HG02870 (cell line): ENCODE results near the gene ZG16B.

Experiments
- ATAC-seq: cut with Tn5 transposase; IDR thresholded peaks from one replicate; pipeline ENCODE4 v1.9.1; 2021; ENCODE audit warnings: mild to moderate bottlenecking, moderate library complexity; ENCODE audit not compliant: unreplicated experiment

The ZG16B gene

DNA sequence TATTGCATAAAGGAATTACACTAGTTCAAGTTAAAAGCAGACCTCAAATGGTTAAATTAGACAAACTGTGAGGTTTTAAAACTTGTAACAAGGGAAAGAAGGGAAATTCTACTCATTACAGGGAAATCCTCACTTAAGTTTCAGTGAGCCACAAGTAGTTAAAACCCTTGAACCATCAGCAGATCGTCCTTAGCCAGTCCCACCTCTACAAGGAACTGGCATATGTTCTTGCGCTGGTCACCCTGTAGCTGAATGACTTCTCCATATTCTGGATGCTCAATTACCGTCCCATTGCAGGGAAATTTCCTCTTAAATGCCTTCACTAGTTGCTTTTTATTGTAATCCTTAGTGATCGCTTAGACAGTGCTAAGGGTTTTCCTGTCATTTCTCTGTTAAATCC lies 7.6 kb upstream of the ZG16B start:
- no peak for ATAC-seq

DNA sequence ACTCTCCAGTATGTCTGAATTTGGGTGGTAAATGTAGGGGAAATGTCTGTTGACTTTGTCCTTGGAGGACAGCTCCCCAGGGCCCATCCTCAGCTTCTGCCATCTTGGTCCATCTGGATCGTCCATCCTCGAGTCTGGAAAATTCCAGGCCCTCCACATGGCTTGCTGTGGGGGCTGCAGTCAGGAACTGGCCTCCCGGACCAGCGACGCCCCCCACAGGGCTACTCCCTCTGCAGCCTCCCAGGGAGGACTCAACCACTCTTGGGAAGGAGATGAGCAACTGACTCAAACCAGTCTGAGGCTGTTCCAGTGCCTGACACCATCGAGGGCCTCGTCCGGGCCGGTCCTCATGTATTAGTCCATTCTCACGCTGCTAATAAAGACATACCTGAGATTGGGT lies 5.5 kb upstream of the ZG16B start:
- no peak for ATAC-seq

DNA sequence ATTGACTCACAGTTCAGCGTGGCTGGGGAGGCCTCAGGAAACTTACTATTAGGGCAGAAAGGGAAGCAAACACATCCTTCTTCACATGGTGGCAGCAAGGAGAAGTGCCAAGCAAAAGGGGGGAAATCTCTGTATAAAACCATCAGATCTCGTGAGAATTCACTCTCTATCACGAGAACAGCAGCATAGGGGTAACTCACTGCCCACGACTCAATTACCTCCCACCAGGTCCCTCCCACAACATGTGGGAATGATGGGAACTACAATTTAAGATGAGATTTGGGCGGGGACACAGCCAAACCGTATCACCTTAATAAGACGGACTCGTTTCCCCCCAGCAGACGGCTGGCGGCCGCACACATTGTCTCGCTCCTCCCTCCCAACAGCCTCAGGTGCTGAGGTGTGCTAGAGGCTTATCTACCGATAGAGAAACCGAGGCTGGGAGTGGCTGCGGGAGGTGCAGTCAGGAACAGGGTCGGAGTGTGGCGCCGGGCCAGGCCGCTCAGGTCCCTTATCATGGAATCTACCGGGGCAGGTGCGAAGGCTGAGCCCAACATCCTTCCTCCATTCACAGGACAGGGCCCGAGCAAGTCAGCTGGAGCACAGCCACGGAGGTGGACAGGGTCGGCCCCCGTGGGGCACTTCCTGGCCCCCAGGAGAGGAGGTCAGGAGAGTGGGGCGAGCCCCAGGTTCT lies 4.9 kb upstream of the ZG16B start:
- ATAC-seq: no peak

DNA sequence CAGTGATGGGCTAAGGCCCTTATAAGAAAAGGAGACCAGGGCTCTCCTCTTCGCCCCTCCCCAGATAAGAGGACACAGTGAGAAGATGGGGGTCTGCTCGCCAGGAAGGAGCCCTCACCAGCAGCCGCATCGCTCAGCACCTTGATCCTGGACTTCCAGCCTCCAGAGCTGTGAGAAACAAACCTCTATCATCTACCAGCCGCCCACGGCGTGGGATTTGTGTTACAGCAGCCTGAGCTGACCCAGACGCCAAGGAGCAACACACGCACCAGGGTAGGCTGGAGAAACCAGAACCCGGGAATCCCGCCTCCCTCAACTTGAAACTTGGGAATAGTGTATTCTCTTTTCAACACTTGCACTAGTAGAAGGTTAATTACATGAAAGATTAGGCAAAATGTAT lies 4.2 kb upstream of the ZG16B start:
- no peak for ATAC-seq

DNA sequence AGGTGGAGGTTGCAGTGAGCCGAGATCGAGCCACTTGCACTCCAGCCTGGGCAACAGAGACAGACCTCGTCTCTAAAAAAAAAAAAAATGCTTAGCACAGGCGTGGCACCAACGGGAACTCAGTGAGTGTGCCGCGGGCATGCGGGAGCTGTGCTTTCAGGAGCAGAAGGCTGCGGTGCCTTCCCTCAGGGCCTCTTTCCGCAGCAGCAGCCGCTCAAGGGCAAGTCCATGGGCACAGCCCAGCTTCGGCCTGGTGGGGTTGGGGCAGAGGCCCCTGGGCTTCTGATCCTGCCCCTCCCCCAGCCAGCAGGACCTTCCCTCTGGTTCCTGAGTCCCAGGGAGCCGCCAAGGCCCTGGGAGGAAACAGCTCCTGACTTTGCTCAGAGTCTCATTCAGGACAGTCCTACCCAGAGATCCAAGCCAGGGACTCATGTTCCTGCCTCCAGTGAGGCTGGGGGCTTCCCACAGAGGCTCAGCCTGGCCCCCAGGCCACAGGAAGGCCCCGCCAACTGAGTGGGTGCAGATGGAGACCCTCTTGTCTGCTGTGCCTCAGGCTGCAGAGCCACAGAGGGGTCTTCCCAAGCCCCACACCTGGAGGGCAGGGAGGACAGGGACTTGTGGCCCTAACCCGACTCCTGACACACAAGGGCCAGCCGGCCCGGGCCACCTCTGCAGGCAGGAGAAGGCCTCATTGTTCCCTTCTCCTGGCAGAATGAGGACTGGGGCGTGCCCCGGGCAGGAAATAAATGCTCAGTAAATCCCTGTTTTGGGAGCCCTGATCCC lies 3.3 kb upstream of the ZG16B start:
- ATAC-seq: no peak

DNA sequence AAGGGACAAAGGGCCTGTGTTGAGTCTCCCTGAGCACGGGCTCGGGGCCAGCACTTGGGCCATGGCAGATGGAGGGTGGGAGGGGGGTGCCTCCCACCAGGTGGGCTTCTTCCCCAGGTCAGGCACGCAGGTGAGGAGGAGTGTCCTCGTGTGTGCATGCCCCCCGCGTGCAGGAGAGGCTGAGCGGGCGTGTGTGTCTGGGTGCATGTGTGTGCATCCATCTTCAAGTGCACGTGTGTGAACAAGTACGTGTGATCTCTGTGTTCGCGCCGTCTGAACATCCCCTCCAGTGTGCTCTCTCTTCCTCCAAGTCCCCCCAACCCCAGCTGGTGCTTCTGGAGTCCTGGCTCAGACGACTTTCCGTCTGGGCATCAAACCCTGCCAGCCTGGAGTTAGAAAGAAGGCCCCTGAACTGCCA lies 2.7 kb upstream of the ZG16B start:
- ATAC-seq: no peak

DNA sequence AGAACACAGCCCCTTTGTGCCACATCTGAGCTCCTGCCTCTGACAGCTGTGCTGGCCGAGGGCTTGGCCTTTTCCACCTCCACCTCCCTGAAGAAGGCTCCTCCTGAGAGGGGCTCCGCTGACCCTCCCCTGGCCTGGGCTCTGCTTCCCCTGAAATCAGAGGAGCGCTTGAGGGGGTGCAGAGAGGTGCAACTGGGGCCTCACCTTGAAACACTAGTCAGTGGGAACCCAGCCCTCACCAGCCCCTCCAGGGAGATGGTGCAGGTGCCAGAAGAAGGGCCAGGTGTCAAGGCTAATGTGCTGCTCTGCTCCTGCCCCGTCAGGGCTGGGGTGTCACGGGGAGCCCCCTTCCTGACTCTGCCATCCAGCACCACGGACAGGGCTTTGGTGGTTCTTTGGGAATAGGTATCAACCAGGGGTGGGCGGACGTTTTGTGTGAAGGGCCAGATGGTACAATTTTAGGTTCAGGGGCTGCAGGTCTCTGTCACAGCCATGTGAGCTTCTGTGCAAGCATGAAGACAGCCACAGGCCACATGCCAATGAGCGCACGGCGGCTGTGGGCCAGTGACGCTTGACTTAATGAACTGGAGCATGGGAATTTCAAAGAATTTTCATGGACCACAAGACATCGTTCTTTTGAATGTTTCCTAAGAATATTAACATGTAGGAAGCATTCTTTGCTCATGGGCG lies 2.1 kb upstream of the ZG16B start:
- ATAC-seq: no peak

DNA sequence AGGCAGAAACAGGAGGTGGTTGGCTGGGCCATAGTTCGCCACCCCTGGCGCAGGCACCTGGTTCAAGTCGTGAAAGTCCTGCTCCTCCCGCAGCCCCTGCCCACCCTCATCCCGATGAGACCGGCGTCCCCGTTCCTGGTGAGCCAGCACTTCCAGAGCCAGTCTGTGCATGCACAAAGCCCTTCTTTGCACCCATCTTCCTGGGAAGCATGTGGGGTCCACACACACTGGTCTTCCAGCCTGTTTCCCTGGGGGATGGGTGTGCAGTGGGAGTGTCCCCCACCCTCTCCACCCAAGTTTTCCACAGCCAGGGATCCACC lies 1.6 kb upstream of the ZG16B start:
- no peak for ATAC-seq

DNA sequence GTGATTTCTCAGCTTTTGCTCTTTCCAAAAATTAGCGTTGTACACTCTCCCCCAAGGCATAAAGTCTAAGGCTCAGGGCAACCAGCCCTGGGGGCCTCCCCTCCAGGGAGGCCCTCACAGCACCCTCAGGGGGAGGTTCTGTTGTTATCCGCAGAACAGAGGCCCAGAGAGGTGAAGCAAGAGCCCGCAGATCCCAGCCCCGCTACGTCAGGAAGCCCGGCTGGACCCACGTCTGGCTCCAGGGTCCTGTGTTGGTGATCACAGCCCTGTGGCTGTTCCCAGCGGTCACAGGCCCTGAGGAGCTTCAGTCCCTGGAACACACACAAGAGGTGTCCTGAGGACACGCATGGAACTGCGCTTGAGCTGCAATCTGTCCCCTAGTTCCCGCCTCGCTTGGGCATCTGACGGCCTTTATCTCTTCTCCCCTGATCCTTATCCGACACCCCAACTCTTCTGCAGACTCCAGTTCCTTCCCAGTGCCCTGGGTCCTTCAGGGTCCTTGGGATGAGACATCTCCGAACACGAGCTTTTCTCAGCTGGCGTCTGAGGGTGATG lies 1.1 kb upstream of the ZG16B start:
- no peak for ATAC-seq

DNA sequence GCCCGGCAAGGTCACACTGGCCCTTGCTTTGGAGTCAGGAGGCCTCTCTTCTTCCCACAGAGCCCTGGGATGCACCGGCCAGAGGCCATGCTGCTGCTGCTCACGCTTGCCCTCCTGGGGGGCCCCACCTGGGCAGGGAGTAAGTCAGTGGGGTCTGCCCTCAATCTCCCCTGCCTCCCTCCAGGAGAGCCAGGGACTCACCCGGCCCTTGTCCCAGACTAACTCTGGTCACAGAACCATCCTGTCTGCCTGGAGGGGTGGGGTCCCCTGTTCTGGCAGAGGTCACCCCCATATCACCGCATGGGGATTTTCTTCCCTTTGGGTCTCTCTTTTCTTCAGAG lies 222 bp downstream of the ZG16B start:
- no peak for ATAC-seq

DNA sequence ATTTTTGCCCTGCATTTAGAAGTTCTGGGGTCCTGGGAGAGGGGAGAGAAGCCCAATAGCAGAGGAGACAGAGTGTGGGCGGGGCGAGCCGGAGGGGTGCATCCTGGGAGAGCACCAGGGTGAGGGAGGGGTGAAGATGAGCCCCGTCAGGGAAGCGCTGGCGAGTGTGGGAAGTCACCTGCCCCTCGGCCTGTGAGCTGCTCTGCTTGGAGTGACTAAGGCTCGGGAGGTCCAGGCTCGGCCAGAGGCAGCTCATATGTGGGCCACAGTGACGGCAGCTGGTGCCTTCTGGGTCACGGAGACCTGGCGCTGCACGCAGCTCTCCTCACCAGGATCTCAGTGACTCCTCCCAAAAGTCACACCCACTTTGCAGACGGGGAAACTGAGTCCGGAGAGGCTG lies 1.1 kb downstream of the ZG16B start:
- no peak for ATAC-seq

DNA sequence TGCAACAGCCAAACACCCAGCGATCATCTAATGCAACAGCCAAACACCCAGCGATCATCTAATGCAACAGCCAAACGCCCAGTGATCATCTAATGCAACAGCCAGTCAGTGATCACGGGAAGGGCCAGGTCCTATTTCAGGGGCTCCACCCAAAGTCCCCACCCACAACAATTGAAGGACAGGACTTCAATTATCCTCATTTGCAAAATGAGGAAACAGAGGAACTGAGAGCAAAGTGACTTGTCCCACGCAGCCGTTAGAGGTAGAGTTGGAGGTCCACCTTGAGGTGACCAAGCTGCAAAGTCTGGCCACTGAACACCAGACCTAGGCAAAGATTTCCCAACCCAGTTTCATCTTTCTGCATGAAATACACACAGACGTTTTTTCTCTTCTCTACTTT lies 3.7 kb downstream of the ZG16B start:
- ATAC-seq: no peak

DNA sequence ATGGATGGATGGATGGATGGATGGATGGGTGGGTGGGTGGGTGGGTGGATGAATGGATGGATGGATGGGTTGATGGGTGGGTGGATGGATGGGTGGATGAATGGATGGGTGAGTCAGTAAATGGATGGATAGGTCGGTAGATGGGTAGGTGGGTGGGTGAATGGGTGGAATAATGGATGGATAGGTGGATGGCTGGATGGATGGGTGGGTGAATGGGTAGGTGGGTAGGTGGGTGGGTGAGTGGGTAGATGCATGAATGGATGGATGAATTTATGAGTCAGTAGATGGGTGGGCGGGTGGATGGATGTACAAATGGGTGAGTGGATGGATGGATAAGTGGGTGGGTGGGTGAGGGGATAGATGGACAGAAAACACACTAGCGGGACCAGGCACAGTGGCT lies 4.9 kb downstream of the ZG16B start:
- ATAC-seq: no peak

DNA sequence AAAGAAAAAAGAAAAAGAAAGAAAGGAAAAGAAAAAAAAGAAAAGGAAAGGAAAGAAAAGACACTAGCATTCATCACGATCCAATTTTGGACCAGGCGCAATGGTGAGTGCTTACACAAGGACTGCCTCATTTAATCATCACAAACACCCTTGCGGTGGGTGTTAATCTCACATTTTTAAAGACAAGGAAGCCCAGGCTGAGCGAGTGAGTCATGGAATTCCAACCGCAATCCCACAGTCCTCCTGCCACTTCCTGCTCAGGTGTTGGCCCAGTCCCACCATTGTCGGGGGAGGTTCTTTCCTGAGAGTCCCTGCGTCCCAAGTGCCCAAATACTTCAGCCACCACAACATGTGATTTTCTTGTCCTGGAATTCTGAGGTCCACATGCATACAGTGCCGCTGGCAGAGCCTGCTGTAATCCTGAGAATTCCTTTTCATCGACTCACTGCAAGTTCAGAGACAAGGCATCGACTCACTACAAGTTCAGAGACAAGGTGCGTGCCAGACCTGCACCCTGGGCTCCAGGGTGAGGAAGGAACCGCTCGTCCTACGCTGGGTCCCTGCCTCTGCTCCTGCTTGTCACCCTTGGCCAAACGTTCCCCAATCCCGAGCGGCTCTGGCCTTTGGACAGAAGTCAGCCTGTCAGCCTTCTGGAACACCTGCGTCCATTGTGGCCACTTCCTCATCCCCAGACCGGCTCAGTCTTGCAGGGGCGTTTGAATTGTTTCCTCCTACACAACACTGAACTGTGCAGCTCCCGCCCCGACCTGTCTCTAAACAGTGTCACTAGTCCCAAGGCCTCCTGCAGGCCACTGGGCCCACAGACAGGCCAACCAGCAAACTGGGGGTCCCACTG lies 5.8 kb downstream of the ZG16B start:
- ATAC-seq: no peak

DNA sequence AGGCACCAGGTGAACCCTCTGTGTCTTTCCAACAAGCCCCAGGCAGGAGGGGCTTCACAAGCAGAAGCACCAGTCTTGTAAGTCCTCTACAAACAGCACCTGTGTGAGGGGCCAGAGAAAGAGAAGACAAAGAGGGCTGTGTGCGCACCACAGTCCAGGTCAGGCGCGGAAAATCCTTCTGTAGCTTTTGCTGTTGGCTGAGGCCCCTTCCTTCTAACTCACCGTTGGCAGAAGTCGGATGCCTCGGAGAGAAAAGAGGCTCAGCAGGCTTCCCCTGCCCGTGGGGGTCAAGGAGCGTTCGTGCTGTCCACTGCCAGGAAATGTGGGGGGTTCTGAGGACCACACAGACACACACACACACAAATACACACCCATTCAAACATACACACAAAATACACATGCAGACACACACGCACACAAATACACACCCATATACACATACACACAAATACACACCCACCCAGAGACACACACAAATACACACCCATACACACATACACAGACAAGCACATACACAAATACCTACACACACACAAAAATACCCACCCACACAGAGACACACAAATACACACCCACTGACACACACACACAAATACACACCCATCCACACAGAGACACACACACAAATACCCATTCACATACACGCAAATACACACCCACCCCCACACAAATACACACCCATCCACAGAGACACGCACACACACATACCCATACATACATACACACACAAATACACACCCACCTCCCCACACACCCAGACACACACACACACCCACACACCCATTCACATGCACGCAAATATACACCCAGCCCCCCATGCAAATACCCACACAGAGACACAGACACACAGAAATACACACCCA lies 6.8 kb downstream of the ZG16B start:
- ATAC-seq: no peak

DNA sequence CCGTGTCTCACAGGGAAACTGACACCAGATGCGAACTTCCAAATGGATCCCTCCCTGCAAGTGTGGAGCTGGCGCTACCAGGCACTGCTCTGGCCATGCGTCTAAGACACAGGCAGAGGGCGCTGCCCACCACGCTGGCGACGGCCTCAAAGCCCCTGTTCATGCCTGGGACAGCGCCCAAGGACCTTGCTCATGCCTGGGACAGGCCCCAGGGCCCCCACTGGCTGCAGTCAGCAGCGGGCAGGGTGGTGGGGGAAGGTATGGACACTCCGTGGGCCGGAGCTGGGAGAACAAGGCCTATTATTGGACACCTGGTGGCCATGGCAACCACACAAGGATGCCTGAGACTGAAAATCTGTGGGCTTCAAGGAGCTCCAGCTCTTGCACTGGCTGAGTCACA lies 8.8 kb downstream of the ZG16B start:
- no peak for ATAC-seq

DNA sequence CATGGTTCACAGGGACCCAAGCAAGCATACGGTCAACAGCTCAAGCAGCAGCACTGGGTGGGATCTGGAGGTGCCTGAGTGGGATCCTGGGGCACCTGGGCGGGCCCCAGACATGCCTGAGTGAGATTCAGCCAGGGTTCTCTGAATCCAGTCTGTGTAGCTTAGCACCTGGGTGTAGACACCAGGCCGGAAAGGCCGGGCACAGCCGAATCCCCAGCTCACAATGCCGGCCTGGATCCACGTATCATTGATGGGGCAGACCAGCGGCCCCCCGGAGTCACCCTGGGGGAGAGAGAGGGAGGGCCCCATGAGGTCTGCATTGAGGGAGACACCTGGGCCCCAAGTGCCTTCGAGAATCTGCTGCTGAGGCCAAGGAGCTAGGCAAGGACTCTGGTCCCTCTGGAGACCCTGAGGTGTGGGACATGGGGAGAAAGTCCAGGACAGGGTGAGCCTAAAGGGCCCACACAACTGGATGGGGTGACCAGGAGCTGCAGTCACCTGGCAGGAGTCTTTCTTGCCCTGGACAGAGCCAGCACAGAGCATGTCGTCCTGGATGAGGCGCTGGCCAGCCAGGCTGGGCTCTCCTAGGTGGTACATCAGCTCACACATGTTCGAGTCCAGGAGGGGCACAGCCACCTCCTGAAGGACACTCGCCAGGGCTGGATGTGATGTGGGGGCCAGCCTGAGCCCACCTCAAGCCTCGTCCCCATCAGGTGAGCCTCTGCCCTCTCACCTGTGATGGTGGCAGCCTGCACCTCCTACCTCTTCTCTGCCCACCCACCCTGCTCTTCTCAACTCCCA lies 9.7 kb downstream of the ZG16B start:
- no peak for ATAC-seq

DNA sequence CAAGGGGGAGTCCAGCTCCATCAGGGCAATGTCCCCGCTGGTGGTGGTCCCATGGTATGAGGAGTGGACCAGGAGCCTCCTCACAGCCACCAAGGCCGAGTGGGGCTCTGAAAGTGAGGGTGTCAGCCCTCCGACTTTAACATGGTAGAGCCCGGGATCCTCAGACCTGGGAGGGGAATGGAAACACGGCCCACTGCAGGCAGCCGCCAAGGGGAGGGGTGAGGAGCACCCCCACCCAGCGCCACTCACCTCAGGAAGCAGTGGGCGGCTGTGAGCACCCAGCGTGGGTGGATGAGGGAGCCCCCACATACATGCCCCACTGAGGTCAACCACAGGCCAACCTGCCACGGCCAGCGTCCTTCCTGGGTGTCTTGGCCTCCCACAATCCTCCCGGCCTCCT lies 10.8 kb downstream of the ZG16B start:
- no peak for ATAC-seq

DNA sequence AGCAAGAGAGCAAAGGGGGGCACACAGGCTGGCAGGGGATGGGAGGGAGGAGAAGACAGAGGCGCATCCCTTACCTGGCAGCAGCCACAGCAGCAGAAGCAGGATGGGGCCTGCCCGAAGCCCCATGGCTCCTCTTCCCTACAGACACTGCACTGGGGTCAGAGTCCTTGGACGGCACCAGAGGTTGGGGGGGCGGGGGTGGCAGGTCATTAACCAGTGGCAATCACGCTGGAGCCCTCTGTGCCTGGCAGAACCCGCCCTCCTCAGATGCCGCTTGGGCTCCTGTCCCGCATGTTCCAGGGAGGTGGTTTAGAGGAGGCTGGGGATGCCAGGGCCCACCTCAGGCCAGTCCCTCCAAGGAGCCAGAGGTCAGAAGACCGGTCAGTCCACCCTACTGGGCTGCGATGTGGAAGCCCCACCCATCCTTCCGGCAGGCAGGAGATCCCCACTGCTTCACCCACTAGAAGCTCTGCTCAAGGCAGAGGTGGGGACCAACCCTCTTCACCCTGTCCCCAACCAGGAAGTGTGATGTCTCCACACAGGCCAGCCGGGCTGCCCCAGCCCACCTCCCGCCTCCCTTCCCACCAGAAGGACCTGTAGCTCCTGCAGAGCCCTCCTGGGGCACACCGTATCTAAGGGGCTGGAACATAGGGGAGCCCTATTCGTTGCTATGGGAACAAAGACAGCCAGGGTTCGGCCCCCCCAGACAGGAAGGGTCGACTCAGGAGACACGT lies 11.7 kb downstream of the ZG16B start:
- no peak for ATAC-seq
